B cell (primary cell): ENCODE data around the gene FAM131B. TPM values are rescaled to one million over a fixed set of nuclear protein-coding genes. Genes with fewer than 3 reads are reported as not detected.

Source experiments
- ATAC-seq: fragments of 200-7000 bp; cut with Tn5 transposase; one replicate; pipeline ENCODE4 v1.10.0; 2021; ENCODE audit warnings: low read depth, mild to moderate bottlenecking, moderate number of reproducible peaks, moderate library complexity
- CTCF ChIA-PET: fragments of 350-600 bp; sonication (Branson Sonifier 250); formaldehyde crosslinking; loops from one replicate; lab custom pipeline; 2021; ENCODE audit warnings: antibody characterized with exemption, inconsistent platforms; lab: Charles Lee
- POLR2A ChIA-PET: fragments of 350-600 bp; sonication (Branson Sonifier 250); formaldehyde crosslinking; loops from one replicate; lab custom pipeline; 2021; ENCODE audit warnings: antibody characterized with exemption; lab: Charles Lee
- DNase-seq: peaks from one replicate; pipeline ENCODE4 v3.0.0; 2013
- H2AFZ ChIP-seq: 2 replicates; pipeline ENCODE4 v1.6.1; 2012; ENCODE audit warnings: mild to moderate bottlenecking, low read depth, low read length; ENCODE audit not compliant: insufficient read depth, poor library complexity, severe bottlenecking
- H3K27ac ChIP-seq, 2 donors: 1 replicate in 1 of 2; 2 replicates in 1 of 2; pipeline ENCODE4 v1.5.1; 2012 to 2013; ENCODE audit warnings: low read length in 2 of 2, mild to moderate bottlenecking in 2 of 2, moderate library complexity in 1 of 2
- H3K27me3 ChIP-seq, 4 experiments: fragments of 200-600 bp in 1 of 4; sonication (generic) in 1 of 4; replicated peaks in 1 of 4; 1 replicate in 2 of 4; 2 replicates in 2 of 4; pipeline versions ENCODE4 v1.6.1 to v1.7.0; 2013 to 2016; ENCODE audit warnings: low read length in 3 of 4, mild to moderate bottlenecking in 2 of 4, mixed read lengths in 1 of 4, moderate library complexity in 1 of 4; ENCODE audit not compliant: insufficient read depth in 4 of 4, control insufficient read depth in 3 of 4; ENCODE audit errors: control extremely low read depth in 1 of 4
- H3K36me3 ChIP-seq, 2 experiments: replicated peaks in 1 of 2; 1 replicate in 1 of 2; 2 replicates in 1 of 2; pipeline versions ENCODE4 v1.6.1 to v1.7.1; 2013; ENCODE audit warnings: low read length in 1 of 2; ENCODE audit not compliant: insufficient read depth in 2 of 2, control insufficient read depth in 1 of 2; ENCODE audit errors: control extremely low read depth in 1 of 2, extremely low read depth in 1 of 2
- H3K4me1 ChIP-seq, 2 donors: fragments of 200-600 bp in 1 of 2; sonication (generic) in 1 of 2; 1 replicate in 1 of 2; 2 replicates in 1 of 2; pipeline versions ENCODE4 v1.5.1 to v1.6.1; 2013 to 2017; ENCODE audit warnings: low read length in 2 of 2; ENCODE audit not compliant: control insufficient read depth in 2 of 2, insufficient read depth in 2 of 2
- H3K4me2 ChIP-seq: replicated peaks from 2 replicates; pipeline ENCODE3; 2012; ENCODE audit warnings: mild to moderate bottlenecking, low read depth, low read length; ENCODE audit not compliant: poor library complexity, severe bottlenecking
- H3K4me3 ChIP-seq, 5 experiments: fragments of 200-600 bp in 1 of 5; sonication (generic) in 1 of 5; 1 replicate in 3 of 5; 2 replicates in 2 of 5; pipeline versions ENCODE4 v1.5.1 to v1.7.0; 2011 to 2016; ENCODE audit warnings: low read length in 4 of 5, mild to moderate bottlenecking in 4 of 5, low read depth in 2 of 5, control low read depth in 1 of 5, moderate library complexity in 1 of 5; ENCODE audit not compliant: insufficient read depth in 1 of 5; ENCODE audit errors: control extremely low read depth in 1 of 5, extremely low read depth in 1 of 5
- H3K79me2 ChIP-seq: fragments of 200-600 bp; sonication (generic); one replicate; pipeline ENCODE4 v1.6.0; 2016; ENCODE audit warnings: low read length; ENCODE audit not compliant: control insufficient read depth, insufficient read depth
- H3K9ac ChIP-seq: fragments of 200-600 bp; sonication (generic); 2 replicates; pipeline ENCODE4 v1.6.1; 2017; ENCODE audit warnings: mild to moderate bottlenecking, low read length, moderate library complexity
- H3K9me3 ChIP-seq, 3 donors: one replicate each; pipeline versions ENCODE4 v1.6.1 to v1.7.1; 2013; ENCODE audit warnings: low read length in 2 of 3; ENCODE audit not compliant: control insufficient read depth in 2 of 3, insufficient read depth in 1 of 3; ENCODE audit errors: control extremely low read depth in 1 of 3
- H4K20me1 ChIP-seq: 2 replicates; pipeline ENCODE4 v1.6.0; 2012; ENCODE audit warnings: mild to moderate bottlenecking, low read length; ENCODE audit not compliant: insufficient read depth, control insufficient read depth, poor library complexity, severe bottlenecking
- H3K27ac Mint-ChIP-seq: one replicate; pipeline ENCODE4 v1.8.0; 2021; ENCODE audit warnings: mixed read lengths
- H3K27me3 Mint-ChIP-seq: one replicate; pipeline ENCODE4 v1.8.0; 2021; ENCODE audit warnings: mixed read lengths
- H3K4me1 Mint-ChIP-seq: one replicate; pipeline ENCODE4 v1.8.0; 2021; ENCODE audit warnings: mixed read lengths
- H3K4me3 Mint-ChIP-seq: one replicate; pipeline ENCODE4 v1.8.0; 2021; ENCODE audit warnings: mixed read lengths
- H3K9me3 Mint-ChIP-seq: one replicate; pipeline ENCODE4 v1.8.0; 2022; ENCODE audit warnings: mixed read lengths; ENCODE audit not compliant: insufficient read depth
- CTCF ChIP-seq: fragments of 200-600 bp; IDR thresholded peaks from one replicate; pipeline ENCODE4 v1.8.0; 2022; ENCODE audit warnings: antibody characterized with exemption, mild to moderate bottlenecking
- EZH2 ChIP-seq: IDR thresholded peaks from 2 replicates; pipeline ENCODE4 v1.6.1; 2012; ENCODE audit warnings: borderline replicate concordance, low read depth, mild to moderate bottlenecking, moderate library complexity, low read length; ENCODE audit not compliant: insufficient read depth, poor library complexity, severe bottlenecking
- WGBS: methylation state at CpG from one replicate; pipeline ENCODE4 v1.1.5; 2013; ENCODE audit warnings: missing lambda C conversion rate; ENCODE audit not compliant: insufficient coverage; 5-methylcytosine and 5-hydroxymethylcytosine counted together
- intact Hi-C: fragments of 100-400 bp; cut with micrococcal nuclease; formaldehyde crosslinking; loops from one replicate; pipeline ENCODE4 v1.10.0; 2022
- polyA plus RNA-seq: library from polyadenylated mRNA; depleted of rRNA; stranded (reverse); fragments of >200 nt; gene quantifications from 2 replicates; pipeline ENCODE4 v1.2.3, GENCODE V29; 2012
- total RNA-seq, 2 donors: library from RNA; stranded (reverse); fragments of 120-200 nt in 1 of 2; gene quantifications; 1 replicate in 1 of 2; 2 replicates in 1 of 2; pipeline versions ENCODE4 v1.2.3 to v1.2.4, GENCODE V29; 2013 to 2022

FAM131B gene
- total and polyA plus RNA-seq, 2 donors (not counting 1 experiment from before 2014, with no cell fraction given): 0.05 TPM; not detected in 1

- no peak for TF ChIP-seq CTCF
- Mint-ChIP-seq H3K27ac (no peak overlapping the region), H3K9me3 (no peaks in the 10 kb centered on the region), H3K4me3 (no peak overlapping the region), H3K27me3 (peaks cover 30% of the 10 kb centered on the region), H3K4me1 (no peaks in the 10 kb centered on the region)
- H2AFZ ChIP-seq: no peak overlapping the region
- no peaks in the 10 kb centered on the region for H3K9me3 ChIP-seq
- CTCF ChIA-PET: interaction anchor here (0.5 to 3.3 kb wide), 4 partner anchors 8 to 97 kb away, joined by 3 to 13 read pairs (median 8); no protein-coding TSS in a partner anchor
- H3K4me1 ChIP-seq: no peaks in the 10 kb centered on the region
- POLR2A ChIA-PET: interaction anchor here (0.6 to 0.7 kb wide), 2 partner anchors 20 to 78 kb away, joined by 3 to 9 read pairs; no protein-coding TSS in a partner anchor
- no peaks in the 10 kb centered on the region for H3K79me2 ChIP-seq
- DNase-seq (no peak), ATAC-seq (no peak)
- no peak overlapping the region for H3K4me2 ChIP-seq
- H3K4me3 ChIP-seq: no peak overlapping the region
- intact Hi-C loops: no loop called here
- no peaks in the 10 kb centered on the region for H3K36me3 ChIP-seq
- no peak overlapping the region for H3K9ac ChIP-seq
- peaks cover 0 to 8% (median 4%) of the 10 kb centered on the region in 4 experiments for H3K27me3 ChIP-seq
- H3K27ac ChIP-seq: no peak overlapping the region
- no peaks in the 10 kb centered on the region for H4K20me1 ChIP-seq
- no CpG with 5 or more reads among the region's 3 CpGs for WGBS
These were observed 25.3 kb downstream of the FAM131B start for GRCh38 chr7:143337216-143337615.

- Mint-ChIP-seq H3K27ac (no peak overlapping the region), H3K4me3 (no peak overlapping the region), H3K9me3 (no peaks in the 10 kb centered on the region), H3K27me3 (peaks cover 19% of the 10 kb centered on the region), H3K4me1 (no peaks in the 10 kb centered on the region)
- TF ChIP-seq CTCF (no peak), EZH2 (no peak)
- H3K9me3 ChIP-seq: no peaks in the 10 kb centered on the region
- no peak overlapping the region for H3K9ac ChIP-seq
- no peaks in the 10 kb centered on the region for H3K79me2 ChIP-seq
- no peaks in the 10 kb centered on the region for H4K20me1 ChIP-seq
- no peak overlapping the region for H3K4me2 ChIP-seq
- CTCF ChIA-PET: interaction anchor here (1.2 kb wide), 1 partner anchor 81 kb away, joined by 3 read pairs; no protein-coding TSS in a partner anchor
- H3K27me3 ChIP-seq: peaks cover 0 to 8% (median 2%) of the 10 kb centered on the region in 4 experiments
- POLR2A ChIA-PET: no interaction called here
- DNase-seq: no peak
- no peak overlapping the region for H3K27ac ChIP-seq
- H3K36me3 ChIP-seq: no peaks in the 10 kb centered on the region
- ATAC-seq: no peak
- no peak overlapping the region for H3K4me3 ChIP-seq
- intact Hi-C loops: no loop called here
- H2AFZ ChIP-seq: no peak overlapping the region
- no CpG with 5 or more reads among the region's 1 CpG for WGBS
- no peaks in the 10 kb centered on the region for H3K4me1 ChIP-seq
These were observed 28.3 kb downstream of the FAM131B start for GRCh38 chr7:143334244-143334643.
